ENCODE results near the gene CATSPER1.

DNA sequence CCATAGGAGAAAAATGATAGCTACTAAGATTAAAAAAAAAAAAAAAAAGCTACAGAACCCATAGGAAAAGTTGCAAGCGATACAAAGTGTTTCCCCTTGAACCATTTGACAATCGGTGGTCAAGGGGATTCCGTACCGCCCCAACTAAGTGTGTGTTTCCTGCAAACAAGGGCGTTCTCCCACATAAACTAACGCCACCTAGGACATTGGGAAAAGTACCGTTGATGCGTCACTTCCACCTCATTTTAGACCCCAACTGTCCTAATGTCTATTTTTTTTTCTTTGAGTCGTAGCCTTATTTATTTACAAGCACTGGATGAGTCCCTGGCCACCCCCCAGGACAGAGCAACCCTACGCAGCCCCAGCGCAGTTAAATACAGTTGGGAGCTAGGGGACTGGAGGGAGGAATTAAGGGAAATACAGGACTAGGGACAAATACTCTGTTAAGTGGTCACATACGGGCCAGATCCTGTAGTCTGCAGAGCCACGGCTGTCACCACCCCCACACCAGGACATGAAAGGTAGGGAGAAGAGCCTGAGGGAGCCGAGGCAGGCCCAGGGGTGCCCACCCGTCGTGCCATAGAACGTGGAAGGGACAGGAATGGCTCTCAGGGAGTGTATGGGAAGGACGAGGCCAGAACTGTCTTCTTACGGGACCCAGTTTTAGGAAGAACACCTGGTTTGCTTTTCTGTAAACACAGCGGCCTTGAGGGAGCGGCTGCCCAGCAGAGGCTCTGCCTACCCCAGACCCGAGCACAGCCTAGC, 43.3 kb downstream of the CATSPER1 start:
- TF ChIP-seq FOXM1 (IDR thresholded peaks at IDR 0.05; ENCODE audit: borderline replicate concordance), result no peak
- TF ChIP-seq SUZ12 (IDR thresholded peaks at IDR 0.05), result no peak
- no peak for TF ChIP-seq ELF4 (IDR thresholded peaks at IDR 0.05)
- no peak for TF ChIP-seq L3MBTL2 (conservative IDR thresholded peaks at IDR 0.05)
- no peak for TF ChIP-seq LEF1 (IDR thresholded peaks at IDR 0.05; ENCODE audit: borderline replicate concordance)
- no peak for TF ChIP-seq TARDBP (IDR thresholded peaks at IDR 0.05)
- no peak for TF ChIP-seq SP1 (IDR thresholded peaks at IDR 0.05)
- TF ChIP-seq FOXA1 (IDR thresholded peaks at IDR 0.05), result no peak
- TF ChIP-seq FOXK2 (IDR thresholded peaks at IDR 0.05), result no peak
- TF ChIP-seq, protein P1, sequence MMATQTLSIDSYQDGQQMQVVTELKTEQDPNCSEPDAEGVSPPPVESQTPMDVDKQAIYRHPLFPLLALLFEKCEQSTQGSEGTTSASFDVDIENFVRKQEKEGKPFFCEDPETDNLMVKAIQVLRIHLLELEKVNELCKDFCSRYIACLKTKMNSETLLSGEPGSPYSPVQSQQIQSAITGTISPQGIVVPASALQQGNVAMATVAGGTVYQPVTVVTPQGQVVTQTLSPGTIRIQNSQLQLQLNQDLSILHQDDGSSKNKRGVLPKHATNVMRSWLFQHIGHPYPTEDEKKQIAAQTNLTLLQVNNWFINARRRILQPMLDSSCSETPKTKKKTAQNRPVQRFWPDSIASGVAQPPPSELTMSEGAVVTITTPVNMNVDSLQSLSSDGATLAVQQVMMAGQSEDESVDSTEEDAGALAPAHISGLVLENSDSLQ (IDR thresholded peaks at IDR 0.05), result no peak
- no peak for TF ChIP-seq ARNT (IDR thresholded peaks at IDR 0.05)

All from HEK293T (cell line).